BJ (cell line): ENCODE measurements around the gene CCIN. TPM values are rescaled to one million over a fixed set of nuclear protein-coding genes. Genes with fewer than 3 reads are reported as not detected.

Experiments used
- CTCF ChIA-PET: fragments of 350-600 bp; formaldehyde crosslinking; extraction: SDS; loops from one replicate; lab custom pipeline; 2021; ENCODE audit warnings: antibody characterized with exemption, inconsistent platforms; lab: Yijun Ruan, JAX
- POLR2A ChIA-PET: fragments of 300-600 bp; sonication (Branson Sonifier 250); formaldehyde crosslinking; extraction: SDS; loops from one replicate; lab custom pipeline; 2021; ENCODE audit warnings: antibody characterized with exemption; lab: Charles Lee
- DNase-seq: peaks from one replicate; pipeline ENCODE4 v3.0.0-alpha.2; 2011; ENCODE audit warnings: low read depth
- H3K27me3 ChIP-seq: 2 replicates; pipeline ENCODE4 v1.6.0; 2011; ENCODE audit warnings: low read length; ENCODE audit not compliant: control insufficient read depth, insufficient read depth
- H3K36me3 ChIP-seq: 2 replicates; pipeline ENCODE4 v1.5.1; 2011; ENCODE audit warnings: low read length; ENCODE audit not compliant: control insufficient read depth, insufficient read depth
- H3K4me3 ChIP-seq: 2 replicates; pipeline ENCODE4 v1.5.1; 2011; ENCODE audit warnings: low read depth, mild to moderate bottlenecking, control low read depth, low read length
- CTCF ChIP-seq: IDR thresholded peaks from 2 replicates; pipeline ENCODE4 v1.5.1; 2011; ENCODE audit warnings: low read depth, mild to moderate bottlenecking, control low read depth, inconsistent platforms, low read length, moderate library complexity; ENCODE audit not compliant: insufficient read depth
- polyA plus RNA-seq: library from polyadenylated mRNA; depleted of rRNA; stranded (reverse); fragments of >200 nt; gene quantifications from 2 replicates; pipeline ENCODE4 v1.2.3, GENCODE V29; 2011

The CCIN gene
- polyA plus RNA-seq, 1 experiment, result 1.7 TPM

DNA sequence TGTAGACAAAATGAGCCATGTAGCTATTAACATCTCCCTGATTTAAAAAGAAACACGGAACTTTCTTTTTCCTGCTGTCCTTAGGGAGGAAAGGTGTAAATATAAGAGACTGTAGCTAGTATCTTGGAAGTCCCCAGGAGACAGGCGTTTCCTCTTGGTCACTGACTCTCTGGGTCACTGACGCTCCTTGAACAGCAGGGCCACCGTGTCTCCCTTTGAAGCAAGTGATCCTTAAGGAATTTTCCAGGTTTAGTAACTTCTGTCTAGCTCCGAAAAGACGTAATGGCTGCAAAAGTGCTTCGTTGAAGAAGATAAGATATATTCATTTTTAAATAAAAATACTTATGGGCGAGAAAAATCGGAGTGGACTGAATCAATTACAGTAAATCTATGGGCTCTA is 20.8 kb downstream of the CCIN start:
- ChIA-PET POLR2A (no interaction called here), CTCF (interaction anchor here (0.6 to 4.1 kb wide), 26 partner anchors 9 to 1771 kb away, joined by 3 to 43 read pairs (median 4); partner anchors contain the start of genes CCIN and RECK)
- Histone ChIP-seq H3K4me3 (peak overlapping the region; percentile 76), H3K27me3 (no peaks in the 10 kb centered on the region), H3K36me3 (no peaks in the 10 kb centered on the region)
- TF ChIP-seq CTCF, result no peak
- no peak for DNase-seq

- no peaks in the 10 kb centered on the region for H3K27me3 ChIP-seq
- H3K36me3 ChIP-seq, result no peaks in the 10 kb centered on the region
- TF ChIP-seq CTCF, result peak; percentile 66
- peak; percentile 94 for DNase-seq
- H3K4me3 ChIP-seq, result peak within 1 kb of the TSS; percentile 76
- CTCF ChIA-PET, result interaction anchor here (0.6 to 4.1 kb wide), 28 partner anchors 10 to 1577 kb away, joined by 3 to 43 read pairs (median 4); partner anchors contain the start of genes CCIN and RECK
- POLR2A ChIA-PET, result interaction anchor here (0.6 kb wide), 1 partner anchor 163 kb away, joined by 3 read pairs; no protein-coding TSS in a partner anchor
Observed at GRCh38 chr9:36190388-36191289, 21.5 kb downstream of the CCIN start, which contains the start of gene CLTA. CLTA (plus strand) TSS chr9:36190921; CDS start chr9:36191057, 136 bp downstream.

DNA sequence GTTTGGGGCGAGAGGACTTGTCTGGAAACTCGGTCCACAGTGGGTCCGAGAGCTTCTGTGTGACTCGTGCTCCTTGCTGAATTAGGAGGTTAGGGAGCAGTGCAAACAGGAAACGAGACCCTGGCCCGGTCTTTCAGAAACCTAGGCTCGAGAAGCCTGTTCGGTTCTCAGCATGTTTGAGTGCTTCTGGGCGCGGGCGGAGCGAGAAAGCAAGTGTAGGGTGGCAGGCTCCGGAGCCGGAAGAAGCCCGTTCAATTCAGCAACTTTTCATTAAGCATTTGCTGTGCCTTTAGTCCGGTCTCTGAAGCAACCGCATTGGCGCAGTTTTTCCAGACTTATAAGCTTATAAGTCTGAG is 22.1 kb downstream of the CCIN start:
- no peaks in the 10 kb centered on the region for H3K27me3 ChIP-seq
- ChIA-PET CTCF (interaction anchor here (0.7 to 4.1 kb wide), 17 partner anchors 10 to 216 kb away, joined by 3 to 43 read pairs (median 4); partner anchors contain the start of gene CCIN), POLR2A (interaction anchor here (0.6 kb wide), 1 partner anchor 163 kb away, joined by 3 read pairs; no protein-coding TSS in a partner anchor)
- no peak for DNase-seq
- H3K4me3 ChIP-seq, result peak overlapping the region; percentile 76
- TF ChIP-seq CTCF, result no peak
- H3K36me3 ChIP-seq, result no peaks in the 10 kb centered on the region

DNA sequence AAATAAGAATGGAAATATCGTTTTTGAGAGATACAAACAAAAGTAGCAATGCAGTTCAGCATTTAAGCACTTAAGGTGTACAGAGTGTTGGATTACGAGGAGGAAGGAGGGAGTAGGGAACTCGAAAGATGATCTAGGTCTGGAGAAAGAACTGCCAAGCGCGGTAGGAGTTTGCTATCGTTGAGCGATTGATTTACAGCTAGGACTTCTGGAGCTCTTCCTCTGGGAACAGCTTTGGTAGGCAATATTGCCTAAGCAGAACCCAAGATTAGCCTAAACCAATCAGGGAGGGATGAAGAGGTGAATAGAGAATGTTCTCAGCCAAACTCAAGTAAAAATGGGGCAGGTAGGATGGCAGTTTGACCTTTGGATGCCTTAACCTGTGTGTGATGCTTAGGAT is 22.5 kb downstream of the CCIN start:
- Histone ChIP-seq H3K4me3 (peak overlapping the region; percentile 76), H3K27me3 (no peaks in the 10 kb centered on the region), H3K36me3 (no peaks in the 10 kb centered on the region)
- ChIA-PET POLR2A (interaction anchor here (0.6 kb wide), 1 partner anchor 164 kb away, joined by 3 read pairs; no protein-coding TSS in a partner anchor), CTCF (interaction anchor here (1.2 to 4.1 kb wide), 6 partner anchors 10 to 216 kb away, joined by 3 to 43 read pairs (median 6); partner anchors contain the start of gene CCIN)
- DNase-seq, result no peak
- no peak for TF ChIP-seq CTCF

DNA sequence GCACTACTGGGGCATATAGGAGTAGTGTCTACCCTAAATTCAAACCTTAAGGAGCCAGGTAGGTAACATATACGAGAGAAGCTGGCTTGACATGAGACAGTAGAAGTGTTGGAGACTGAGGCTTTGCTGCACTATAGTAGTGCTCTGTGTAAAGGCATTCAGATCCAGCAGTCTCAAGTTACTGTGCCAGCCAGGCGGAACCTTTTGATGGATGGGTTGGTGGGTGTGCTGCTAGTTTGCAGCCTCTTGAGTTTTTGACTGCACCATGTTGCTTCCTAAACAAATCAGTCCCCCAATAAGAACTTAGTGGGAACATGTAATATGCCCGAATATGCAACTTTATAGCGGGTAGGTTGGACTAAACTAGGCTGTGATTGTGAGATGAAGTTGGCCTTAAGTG is 23.0 kb downstream of the CCIN start:
- ChIA-PET POLR2A (no interaction called here), CTCF (interaction anchor here (0.6 to 4.1 kb wide), 6 partner anchors 10 to 215 kb away, joined by 3 to 43 read pairs (median 5); partner anchors contain the start of gene CCIN)
- Histone ChIP-seq H3K4me3 (peak overlapping the region; percentile 76), H3K36me3 (no peaks in the 10 kb centered on the region; the same call in 1 of the 2 replicates), H3K27me3 (no peaks in the 10 kb centered on the region)
- no peak for TF ChIP-seq CTCF
- DNase-seq, result no peak
